Adipose tissue (tissue), 3 donors: ENCODE data around the gene LDAF1. TPM values are rescaled to one million over a fixed set of nuclear protein-coding genes. Genes with fewer than 3 reads are reported as not detected.
"Not testable (repeated sequence)": the region's sequence is repeated elsewhere in the genome, so short reads cannot be mapped to it uniquely, and the experiment has no call there.

Source experiments
- H3K27ac ChIP-seq: one replicate; pipeline ENCODE4 v1.5.1; 2013; ENCODE audit warnings: low read depth, low read length
- WGBS, 3 donors: extraction: QIAGEN DNeasy Blood & Tissue Kit; methylation state at CpG; one replicate each; pipeline ENCODE4 v1.1.7; 2013; 5-methylcytosine and 5-hydroxymethylcytosine counted together
- polyA plus RNA-seq, 3 donors: library from polyadenylated mRNA; stranded (reverse); fragments of 200-250 nt; gene quantifications; one replicate each; pipeline ENCODE4 v1.2.3, GENCODE V29; 2013
- donor health status: healthy with polysubstance abuse.
- donor health status: Bipolar disorder and iron deficiency.
- donor health status: healthy.

LDAF1 gene
- polyA plus RNA-seq, 3 donors = 9.8 to 26.0 (median 10.7) TPM

DNA sequence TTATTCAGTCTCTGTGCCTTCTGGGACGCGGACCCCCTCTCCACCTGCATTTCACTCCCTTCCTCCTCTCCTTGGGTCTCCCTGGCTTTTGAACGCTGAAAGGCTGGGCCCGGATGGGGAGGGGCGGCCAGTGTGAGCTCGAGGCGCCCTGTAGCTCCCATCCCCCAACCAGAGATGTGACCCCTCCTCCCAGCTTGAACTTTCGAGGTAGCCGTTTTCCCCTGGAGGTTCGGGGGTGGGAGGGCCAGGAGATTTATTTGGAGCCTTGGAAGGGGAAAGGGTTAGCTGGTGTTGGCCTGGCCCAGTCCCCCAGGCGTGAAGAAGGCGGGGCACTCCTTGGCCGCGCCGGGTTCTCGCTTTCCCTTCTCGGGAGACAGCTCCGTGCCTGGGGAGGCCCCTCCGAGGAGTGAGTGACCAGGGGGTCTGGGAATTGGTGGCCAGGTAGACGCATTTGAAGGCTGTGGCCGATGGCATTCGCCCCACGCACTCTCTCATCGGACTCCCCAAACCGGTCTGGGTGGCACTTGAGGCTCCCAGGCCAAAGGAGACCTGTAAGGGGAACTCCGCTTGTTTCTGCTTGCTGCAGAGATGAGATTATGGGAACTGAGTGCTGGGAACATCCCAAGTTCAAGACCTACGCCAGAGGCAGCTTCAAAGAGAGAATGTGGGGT, 942 bp downstream of the LDAF1 start:
- no peak overlapping the region for H3K27ac ChIP-seq
- WGBS, 3 donors = 3 to 10% (median 3%) methylated on average over 27 of the region's 27 CpGs

DNA sequence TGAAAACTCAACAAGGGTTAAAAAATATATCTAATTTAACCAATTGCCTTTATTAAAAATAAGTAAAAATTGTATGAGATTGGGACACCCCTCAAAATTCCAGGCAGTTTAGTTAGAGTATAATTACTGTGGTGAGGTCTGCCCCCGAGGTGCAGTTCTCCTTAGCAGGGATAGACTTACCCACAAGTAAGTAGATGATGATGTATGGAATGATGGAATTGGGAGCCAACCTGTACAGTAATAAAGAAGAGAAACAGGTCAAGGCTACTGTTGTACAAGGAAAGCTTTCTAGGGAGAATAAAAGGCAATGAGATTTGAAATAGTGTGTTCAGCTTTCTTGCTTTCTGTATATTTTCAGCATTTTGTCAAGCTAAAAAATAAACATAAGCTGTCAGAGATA, 1.8 kb downstream of the LDAF1 start:
- WGBS, 3 donors = 70 to 88% (median 81%) methylated on average over 1 of the region's 1 CpG
- no peak overlapping the region for H3K27ac ChIP-seq

DNA sequence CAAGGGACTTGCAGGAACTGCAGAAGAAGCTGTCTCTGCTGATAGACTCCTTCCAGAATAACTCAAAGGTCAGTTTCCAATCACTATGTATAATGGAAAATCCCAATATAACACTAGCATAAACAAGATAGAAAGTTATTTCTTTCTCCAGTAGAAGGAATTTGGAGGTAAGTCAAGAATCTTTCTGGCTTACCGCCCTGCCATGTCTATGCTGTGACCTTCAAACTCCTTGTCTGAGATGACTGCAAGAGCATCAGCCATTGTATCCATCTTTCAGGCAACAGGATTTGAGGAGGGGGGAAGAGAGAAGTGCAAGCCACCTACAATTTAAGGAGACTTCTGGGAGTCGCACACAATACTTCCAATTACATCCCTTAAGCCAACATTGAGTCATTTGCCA, 2.7 kb downstream of the LDAF1 start:
- no peak overlapping the region for H3K27ac ChIP-seq
- WGBS, 3 donors = 64 to 75% (median 69%) methylated on average over 2 of the region's 2 CpGs

DNA sequence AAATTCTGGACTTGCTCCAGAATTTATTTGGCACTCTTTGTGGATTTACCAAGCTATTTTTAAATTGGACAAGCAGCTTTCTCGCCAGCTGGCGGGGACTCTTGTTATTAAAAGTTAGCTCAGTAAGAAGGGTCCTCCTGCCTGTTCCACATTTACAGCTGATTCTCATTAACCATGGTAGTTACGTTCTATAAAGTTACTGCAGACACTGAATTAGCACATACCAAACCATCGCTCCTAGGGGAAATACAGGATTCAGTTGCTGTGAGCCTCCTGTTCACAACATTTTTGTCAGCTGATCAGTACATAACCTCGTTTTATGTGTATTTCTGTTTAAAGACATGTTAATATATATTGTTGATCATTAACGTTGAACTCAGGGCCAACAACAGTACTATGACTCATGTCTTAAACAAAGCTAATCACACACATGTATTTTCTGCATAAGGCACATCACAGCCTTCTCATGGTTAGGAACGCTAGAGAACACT, 4.2 kb downstream of the LDAF1 start:
- WGBS, 3 donors = 21 to 54% (median 36%) methylated on average over 7 of the region's 7 CpGs
- no peak overlapping the region for H3K27ac ChIP-seq

DNA sequence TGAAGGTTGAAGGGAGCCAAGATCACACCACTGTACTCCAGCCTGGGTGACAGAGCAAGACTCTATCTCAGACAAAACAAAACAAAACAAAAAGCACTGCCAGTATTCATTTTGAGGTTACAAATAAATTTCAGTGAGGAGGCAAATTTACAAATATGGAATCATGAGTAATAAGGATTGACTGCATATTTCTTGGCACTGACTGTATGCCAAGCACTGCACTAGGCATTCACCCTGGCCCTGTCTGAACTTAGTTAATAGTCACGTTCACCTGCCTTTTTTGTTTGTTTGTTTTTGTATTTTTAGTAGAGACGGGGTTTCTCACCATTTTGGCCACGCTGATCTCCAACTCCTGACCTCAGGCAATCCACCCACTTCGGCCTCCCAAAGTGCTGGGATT, 5.1 kb downstream of the LDAF1 start:
- 70 to 90% (median 87%) methylated on average over 4 of the region's 4 CpGs for WGBS, 3 donors
- H3K27ac ChIP-seq = no peak overlapping the region

DNA sequence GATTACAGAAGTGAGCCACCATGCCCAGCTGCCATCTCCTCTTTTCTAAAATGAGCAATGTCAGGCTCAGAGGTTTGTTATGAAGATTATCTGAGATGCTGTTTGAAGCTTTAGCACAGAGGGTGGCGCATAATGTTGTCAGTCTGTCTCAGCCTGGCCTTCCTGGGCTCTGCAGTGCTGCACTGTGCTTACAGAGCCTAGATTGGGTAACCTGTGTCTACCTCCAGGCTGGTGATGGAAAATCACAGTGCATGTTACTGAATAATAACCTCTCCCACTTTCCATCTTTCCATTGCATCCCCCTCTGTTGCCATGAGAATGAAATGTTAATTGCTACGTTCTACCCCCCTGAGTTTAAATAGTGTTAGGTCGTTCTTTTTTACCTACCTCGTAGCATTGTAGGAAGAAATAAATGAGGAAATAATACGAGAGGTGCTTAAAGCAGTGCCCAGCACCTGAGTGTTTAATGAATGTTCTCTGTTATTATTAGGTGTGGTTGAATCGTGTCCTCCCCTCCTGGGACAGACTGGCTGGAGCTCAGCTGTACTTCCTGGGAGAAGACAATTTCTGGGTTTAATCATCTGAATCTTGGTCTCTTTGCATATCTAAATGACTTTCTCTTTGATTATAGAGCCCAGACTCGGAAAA, 6.2 kb downstream of the LDAF1 start:
- 92 to 96% (median 95%) methylated on average over 7 of the region's 7 CpGs for WGBS, 3 donors
- H3K27ac ChIP-seq = no peak overlapping the region

DNA sequence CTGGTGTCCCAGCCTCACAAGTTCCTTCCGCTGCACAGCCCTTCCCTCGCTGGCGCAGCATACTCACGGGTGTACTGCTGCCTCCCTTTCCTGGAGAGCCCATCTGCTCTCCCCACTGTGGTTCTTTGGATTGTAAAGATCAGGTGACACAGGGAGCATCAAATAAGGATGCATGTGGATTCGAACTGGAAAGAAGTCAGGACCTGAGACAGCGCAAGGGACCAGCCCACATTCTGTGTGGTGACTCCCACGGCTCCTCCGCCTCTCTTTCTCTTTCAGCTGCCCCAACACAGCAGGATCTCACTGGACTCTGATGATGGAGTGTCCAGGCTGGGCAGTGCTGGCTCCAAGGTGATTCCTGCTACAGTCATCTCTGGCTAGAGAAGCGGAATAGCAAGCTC, 8.1 kb downstream of the LDAF1 start:
- H3K27ac ChIP-seq = no peak overlapping the region
- whole genome bisulfite sequencing, 3 donors = 89 to 92% (median 91%) methylated on average over 9 of the region's 9 CpGs

DNA sequence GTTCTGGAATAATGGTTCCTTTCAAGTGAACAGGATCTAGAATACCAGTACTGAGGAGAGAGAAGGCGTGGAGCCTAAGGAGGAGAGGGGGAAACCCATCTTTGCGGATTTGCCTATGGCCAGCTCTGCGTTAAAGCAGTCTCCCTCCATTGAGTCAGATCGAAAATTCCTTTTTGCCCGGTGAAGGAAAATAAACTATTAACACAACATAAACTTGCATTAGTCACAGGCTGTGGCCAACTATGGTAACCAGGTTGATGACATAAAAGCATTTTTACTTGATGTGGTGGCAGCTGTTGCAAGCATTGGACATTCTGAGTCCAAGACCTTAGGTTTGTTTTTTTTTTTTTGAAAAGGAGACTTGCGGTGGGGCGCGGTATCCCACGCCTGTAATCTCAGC, 8.9 kb downstream of the LDAF1 start:
- H3K27ac ChIP-seq = no peak overlapping the region

DNA sequence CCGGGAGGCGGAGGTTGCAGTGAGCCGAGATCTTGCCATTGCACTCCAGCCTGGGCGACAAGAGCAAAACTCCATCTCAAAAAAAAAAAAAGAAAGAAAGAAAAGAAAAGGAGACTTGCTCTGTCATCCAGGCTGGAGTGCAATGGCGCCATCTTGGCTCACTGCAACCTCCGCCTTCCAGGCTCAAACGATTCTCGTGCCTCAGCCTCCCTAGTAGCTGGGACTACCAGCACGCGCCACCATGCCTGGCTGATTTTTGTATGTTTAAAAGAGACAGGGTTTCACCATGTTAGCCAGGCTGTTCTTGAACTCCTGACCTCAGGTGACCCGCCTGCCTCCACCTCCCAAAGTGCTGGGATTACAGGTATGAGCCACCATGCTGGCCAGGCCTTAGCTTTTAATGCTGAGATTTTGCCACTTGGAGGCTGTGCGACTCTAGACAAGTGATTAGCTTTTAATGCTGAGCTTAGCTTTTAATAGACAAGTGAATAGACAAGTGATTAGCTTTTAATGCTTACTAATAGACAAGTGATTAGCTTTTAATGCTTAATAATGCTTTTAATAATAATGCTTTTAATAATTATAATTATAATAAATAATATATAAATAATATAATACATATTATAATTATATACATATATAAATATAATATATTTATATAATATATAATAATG, 9.6 kb downstream of the LDAF1 start:
- WGBS, 3 donors = 97 to 100% (median 97%) methylated on average over 12 of the region's 12 CpGs
- H3K27ac ChIP-seq = no peak overlapping the region

More for the DNA sequence above, 8.9 kb downstream of the LDAF1 start:
- WGBS, 3 donors = 93 to 98% (median 97%) methylated on average over 8 to 9 of the region's 9 CpGs

DNA sequence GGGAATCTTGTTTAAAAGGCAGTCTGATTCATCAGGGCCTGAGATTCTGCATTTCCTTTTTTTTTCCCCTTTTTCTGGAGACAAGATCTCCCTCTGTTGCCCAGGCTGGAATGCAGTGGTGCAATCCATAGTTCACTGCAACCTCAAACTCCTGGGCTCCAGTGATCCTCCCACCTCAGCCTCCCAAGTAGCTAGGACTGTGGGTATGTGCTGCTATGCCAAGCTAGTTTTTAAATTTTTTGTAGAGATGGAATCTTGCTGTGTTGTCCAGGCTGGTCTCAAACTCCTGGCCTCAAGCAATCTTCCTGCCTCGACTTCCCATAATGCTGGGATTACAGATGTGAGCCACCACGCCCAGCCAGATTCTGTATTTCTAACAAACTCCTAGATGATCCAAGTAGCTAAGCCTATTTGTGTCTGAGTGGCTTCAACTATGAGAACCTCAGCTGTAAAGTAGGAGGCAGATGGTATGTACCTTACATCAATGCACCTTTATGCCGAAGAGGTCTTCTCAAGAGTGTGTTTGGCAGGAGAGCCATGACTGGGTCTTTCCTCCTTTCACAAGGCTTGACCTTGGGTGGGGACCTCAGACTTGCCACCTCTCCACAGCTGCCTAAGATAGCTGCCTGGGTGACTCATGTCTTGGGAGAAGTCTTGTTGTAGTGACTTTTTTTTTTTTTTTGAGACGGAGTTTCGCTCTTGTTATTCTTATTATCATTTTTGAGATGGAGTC, 10.9 kb downstream of the LDAF1 start:
- H3K27ac ChIP-seq = no peak overlapping the region
- WGBS, 3 donors = 93 to 98% (median 95%) methylated on average over 5 of the region's 5 CpGs

DNA sequence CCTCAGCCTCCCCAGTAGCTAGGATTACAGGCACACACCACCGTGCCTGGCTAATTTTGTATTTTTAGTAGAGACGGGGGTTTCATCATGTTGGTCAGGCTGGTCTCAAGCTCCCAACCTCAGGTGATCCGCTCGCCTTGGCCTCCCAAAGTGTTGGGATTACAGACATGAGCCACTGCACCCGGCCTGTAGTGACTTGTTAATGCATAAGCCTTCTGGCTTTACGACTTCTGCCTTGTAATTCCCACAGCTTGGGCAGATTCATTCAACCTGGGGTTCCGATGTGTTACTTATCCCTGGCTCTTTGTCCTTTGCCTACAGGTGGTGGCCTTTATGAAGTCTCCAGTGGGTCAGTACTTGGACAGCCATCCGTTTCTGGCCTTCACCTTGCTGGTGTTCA, 11.6 kb downstream of the LDAF1 start:
- 91 to 97% (median 95%) methylated on average over 8 of the region's 8 CpGs for WGBS, 3 donors
- not testable (repeated sequence) for H3K27ac ChIP-seq

DNA sequence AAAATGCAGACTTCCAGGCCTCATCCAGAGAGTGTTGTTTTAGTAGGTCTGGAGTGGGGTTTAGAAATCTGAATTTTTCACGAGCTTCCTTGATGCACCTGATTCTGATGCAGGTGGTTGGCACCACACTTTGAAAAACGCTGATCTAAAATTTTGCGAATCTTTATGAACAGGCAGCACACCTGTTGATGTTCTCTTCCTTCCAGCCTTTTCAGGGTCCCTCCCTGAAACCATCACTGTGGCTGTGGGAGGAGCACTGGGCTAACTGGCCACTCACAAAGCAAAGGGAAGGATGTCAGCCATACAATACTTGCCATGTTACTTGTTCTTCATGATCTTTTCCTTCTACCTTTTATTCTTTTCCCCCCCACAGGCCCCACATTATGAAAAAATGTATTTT, 14.2 kb downstream of the LDAF1 start:
- H3K27ac ChIP-seq = no peak overlapping the region
- WGBS, 3 donors = 91 to 97% (median 97%) methylated on average over 3 of the region's 3 CpGs

DNA sequence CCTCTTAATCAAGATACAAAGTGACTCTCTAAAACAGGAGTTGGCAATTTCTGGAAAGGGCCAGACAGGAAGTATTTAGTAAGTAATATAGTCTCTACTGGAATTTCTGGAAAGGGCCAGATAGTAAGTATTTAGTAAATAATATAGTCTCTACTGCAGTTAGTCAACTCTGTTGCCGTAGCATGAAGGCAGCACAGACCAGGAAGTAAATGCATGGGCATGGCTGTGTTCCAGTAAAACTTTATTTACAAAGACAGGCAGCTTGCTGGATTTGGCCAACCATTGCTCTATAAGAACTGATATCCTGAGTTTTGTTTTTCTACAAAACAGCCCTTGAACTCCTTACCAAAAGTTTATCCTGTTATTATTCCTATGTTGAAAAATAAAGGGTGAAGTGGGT, 16.9 kb downstream of the LDAF1 start:
- H3K27ac ChIP-seq = no peak overlapping the region
- WGBS, 3 donors = 39 to 94% (median 90%) methylated on average over 1 of the region's 1 CpG

DNA sequence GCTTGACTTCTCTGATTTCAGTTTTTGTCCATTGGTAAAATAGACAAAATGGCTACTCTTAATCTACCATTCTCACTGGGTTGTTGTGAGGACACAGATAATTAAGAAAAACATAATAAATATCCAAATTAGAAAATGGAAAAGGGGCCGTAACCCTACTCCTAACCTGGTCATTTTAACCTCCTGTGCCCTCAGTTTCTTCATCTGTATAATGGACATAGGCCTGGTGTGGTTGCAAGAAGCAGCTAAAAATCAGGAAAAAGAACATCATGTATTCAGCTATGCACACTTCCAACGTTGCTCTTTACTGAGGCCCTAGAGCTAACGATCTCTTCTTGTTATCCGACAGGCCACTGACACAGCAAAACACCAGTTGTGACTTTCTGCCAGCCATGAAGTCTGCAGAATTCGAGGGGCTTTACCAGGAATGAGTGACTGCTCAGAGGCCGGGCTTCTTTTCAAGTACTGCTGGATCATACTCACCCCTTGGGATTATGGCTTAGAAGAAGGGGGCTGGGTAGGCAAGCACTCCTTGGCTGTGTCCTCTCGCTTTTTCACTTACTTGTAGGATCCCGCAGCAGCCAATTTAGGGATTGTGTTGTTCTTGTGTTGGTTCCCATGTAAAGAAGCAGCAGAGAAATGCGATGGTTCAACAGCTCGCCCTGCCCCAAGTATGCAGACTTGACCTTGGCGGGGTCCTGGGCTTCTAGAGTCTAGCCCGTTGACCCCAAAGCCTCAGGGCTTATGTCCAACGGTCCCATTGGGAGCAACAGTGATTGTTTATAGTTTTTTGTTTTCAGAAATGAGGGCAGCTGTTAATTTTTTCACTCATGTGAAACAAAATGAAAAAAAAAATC, 20.9 kb downstream of the LDAF1 start:
- 56 to 88% (median 76%) methylated on average over 13 of the region's 13 CpGs for WGBS, 3 donors
- no peak overlapping the region for H3K27ac ChIP-seq

DNA sequence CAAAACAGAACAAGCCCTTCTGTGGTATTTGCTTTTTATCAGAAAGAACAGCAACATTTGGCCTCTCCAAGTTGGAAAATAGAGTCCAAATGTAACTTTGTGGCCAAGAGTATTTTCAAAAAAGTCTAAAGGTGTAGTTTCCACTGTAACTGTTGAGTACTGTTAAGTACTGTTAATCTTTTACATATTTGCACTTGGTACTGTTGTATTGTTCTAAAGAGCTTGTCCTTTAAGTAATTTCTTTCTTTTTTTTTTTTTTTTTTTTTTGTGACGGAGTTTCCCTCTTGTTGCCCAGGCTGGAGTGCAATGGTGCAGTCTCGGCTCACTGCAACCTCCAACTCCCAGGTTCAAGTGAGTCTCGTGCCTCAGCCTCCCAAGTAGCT, 21.5 kb downstream of the LDAF1 start:
- H3K27ac ChIP-seq = no peak overlapping the region
- WGBS, 3 donors = 78 to 90% (median 90%) methylated on average over 2 to 3 of the region's 3 CpGs

DNA sequence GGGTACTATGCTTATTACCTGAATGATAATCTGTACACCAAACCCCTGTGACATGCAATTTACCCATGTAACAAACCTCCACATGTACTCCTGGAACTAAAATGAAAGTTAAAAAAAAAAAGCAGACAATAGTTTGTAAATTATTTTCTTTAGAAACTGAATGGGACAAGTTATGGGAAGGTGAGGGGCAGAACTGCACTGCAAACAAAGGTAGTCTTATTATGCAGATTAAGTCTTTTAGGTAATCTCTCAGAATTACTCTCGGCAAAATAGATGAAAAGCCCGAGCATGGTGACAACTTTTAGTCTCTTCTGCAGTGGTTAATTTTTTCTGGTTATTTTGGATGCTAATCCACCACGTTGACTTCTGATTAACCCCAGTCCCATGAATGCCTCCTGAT, 25.5 kb downstream of the LDAF1 start:
- 78 to 91% (median 89%) methylated on average over 3 of the region's 3 CpGs for WGBS, 3 donors
- H3K27ac ChIP-seq = no peak overlapping the region

DNA sequence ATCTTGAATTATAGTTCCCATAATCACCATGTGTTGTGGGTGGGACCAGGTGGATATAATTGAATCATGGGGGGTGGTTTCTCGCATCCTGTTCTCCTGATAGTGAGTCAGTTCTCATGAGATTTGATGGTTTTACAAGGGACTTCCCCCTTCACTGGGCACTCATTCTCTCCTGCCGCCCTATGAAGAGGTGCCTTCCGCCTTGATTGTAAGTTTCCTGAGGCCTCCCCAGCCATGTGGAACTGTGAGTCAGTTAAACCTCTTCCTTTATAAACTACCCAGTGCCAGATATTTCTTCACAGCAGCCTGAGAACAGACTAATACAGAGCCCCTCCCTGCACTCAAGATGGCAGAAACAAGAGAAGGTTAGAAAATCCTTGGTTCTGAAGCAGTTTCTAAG, 26.4 kb downstream of the LDAF1 start:
- no peak overlapping the region for H3K27ac ChIP-seq
- WGBS, 3 donors = 75 to 83% (median 81%) methylated on average over 3 of the region's 3 CpGs

DNA sequence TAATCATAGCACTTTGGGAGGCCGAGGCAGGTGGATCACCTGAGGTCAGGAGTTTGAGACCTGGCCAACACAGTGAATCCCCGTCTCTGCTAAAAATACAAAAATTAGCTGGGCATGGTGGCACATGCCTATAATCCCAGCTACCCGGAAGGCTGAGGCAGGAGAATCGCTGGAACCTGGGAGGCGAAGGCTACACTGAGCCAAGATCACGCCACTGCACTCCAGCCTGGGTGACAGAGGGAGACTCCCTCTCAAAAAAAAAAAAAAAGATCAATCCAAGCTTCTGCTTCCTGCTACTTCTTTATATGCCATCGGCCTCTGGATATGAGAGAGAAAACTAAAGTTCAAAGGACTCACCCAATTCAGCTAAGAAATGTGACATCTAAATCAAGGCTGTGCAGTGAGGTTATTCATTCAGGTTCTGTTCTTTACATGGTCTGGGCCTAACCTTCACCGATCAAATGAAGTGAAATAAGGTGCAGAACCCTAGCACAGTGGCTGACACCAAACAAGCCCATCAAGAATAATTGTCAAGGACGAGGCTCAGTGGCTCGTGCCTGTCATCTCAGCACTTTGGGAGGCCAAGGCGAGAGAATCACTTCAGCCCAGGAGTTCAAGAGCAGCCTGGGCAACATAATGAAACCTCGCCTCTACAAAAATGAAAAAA, 27.3 kb downstream of the LDAF1 start:
- 82 to 90% (median 86%) methylated on average over 12 of the region's 12 CpGs for WGBS, 3 donors
- no peak overlapping the region for H3K27ac ChIP-seq
